Stimulated activated CD8-positive, alpha-beta memory T cell treated with anti-CD3 and anti-CD28 coated beads, Interleukin-2, amount 100 ng/mL, for 1 hour (primary cell): Measurements from ENCODE around the gene FKBP1B.
"Not testable (repeated sequence)": the region's sequence is repeated elsewhere in the genome, so short reads cannot be mapped to it uniquely, and the experiment has no call there.

Source experiments
- DNase-seq, 2 donors: peaks; one replicate each; pipeline ENCODE4 v3.0.0-alpha.2; 2020; ENCODE audit warnings: low read depth in 2 of 2

Gene FKBP1B

DNA sequence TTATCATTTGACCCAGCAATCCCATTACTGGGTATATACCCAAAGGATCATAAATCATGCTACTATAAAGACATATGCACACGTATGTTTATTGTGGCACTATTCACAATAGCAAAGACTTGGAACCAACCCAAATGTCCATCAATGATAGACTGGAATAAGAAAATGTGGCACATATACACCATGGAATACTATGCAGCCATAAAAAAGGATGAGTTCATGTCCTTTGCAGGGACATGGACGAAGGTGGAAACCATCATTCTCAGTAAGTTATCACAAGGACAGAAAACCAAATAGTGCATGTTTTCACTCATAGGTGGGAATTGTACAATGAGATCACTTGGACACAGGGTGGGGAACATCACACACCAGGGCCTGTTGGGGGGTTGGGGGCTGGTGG lies 51.2 kb downstream of the FKBP1B start:
- DNase-seq = not testable (repeated sequence)

DNA sequence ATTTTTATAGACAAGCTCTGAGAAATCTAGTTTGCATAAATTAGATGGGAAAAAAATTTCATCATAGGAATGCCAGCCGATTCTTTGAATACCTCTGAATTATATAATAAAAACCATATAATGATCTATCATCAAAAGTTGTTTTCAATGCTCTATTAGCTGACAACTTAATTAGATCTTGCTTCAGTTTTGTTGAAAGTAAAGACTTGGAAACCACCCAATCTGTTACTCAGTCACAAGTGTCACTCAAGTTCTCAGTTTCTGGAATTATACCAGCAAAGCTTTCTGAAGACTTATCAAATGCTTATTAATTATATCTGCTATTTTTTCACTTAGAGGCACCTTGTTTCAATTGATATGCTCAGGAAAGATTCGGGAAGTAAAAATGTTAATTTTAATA lies 52.5 kb downstream of the FKBP1B start:
- DNase-seq = no peak

DNA sequence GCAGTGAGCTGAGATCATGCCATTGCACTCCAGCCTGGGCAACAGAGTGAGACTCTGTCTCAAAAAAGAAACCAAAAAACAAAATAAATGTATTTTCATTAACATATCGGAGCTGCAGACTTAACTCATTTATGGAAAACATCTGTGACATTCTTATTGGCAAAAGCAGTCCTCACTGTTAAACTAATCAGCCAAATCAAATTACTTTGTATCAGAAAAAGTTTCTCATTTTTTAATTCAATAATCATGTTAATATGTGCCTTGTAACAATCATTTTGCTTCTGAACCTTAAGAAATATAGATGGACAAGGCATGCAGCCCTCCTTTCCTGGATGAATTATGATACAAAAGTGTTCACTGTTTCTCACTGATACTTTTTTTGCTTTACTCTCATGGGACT lies 53.1 kb downstream of the FKBP1B start:
- no peak for DNase-seq

DNA sequence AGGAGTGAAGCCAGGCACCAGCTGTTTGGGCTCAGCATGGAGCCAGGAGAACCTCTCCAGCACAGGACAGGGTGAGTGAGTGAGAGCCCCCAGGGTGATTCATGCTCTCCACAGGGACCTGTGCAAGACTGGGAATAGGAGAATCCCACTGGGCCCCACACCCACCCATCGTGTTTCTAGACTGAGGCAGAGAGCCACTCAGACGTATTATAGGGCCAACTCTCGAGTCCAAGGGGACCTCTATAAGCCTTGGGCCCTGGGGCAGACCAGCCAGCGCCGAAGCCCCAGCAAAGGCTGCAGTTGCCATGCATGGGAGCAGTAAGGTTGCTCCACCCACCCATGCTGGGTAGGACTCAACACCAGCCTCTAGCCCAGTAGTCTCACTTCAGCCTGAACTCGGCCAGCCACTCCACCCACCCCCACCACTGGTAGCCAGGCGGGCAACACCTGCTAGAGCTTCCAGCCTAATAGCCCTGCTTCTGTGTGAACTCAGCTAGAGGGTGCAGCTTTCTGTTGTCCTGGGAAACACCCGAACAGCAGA lies 54.6 kb downstream of the FKBP1B start:
- no peak for DNase-seq

DNA sequence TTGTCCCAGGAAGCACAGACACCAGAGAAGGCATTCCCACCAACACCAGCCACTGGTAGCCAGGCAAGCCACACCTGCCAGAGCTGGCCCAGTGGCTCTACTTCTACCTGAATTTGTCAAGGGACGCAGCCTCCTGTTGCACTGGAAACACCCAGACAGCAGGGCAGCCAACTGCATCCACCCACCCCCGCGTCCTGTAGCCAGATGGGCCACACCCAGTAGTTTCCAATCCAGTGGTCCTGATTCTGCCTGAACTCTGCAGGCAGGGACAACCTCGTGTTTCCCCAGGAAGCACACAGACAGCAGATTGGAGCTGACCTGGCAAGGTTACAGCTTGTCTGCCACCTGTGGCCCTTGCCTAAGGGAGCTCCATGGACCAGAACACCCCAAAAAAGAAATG lies 55.4 kb downstream of the FKBP1B start:
- no peak for DNase-seq

DNA sequence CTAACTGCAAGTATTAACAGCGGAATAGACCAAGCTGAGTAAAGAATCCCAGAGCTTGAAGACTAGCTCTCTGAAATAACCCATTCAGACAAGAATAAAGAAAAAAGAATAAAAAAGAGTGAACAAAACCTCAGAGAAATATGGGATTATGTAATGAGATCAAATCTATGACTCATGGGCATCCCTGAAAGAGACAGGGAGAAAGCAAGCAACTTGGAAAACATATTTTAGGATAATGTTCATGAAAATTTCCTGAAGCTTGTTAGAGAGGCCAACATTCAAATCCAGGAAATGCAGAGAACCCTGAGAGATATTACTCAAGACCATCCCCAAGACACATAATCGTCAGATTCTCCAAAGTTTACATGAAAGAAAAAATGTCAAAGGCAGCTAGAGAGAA lies 56.3 kb downstream of the FKBP1B start:
- no peak for DNase-seq

DNA sequence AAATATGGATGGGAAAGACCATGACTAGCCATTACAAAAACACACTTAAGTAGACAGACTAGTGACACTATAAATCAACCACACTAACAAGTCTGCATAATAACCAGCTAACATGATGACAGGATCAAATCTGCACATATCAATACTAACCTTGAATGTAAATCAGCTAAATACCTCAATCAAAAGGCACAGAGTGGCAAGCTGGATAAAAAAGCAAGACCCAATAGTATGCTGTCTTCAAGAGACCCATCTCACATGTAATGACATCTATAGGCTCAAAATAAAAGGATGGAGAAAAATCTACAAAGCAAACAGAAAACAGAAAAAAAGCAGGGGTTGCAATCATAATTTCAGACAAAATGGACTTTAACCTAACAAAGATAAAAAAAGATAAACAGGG lies 57.2 kb downstream of the FKBP1B start:
- no peak for DNase-seq

DNA sequence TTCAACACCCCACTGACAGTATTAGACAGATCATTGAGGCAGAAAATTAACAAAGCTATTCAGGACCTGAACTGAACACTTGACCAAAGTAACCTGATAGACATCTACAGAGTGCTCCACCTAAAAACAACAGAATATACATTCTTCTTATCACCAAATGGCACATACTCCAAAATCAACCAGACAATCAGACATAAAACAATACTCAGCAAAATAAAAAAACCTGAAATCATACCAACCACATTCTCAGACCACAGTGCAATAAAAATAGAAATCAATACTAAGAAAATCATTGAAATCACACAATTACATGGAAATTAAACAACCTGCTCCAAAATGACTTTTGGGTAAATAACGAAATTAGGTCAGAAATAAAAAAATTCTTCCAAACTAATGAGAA lies 57.8 kb downstream of the FKBP1B start:
- DNase-seq = no peak

DNA sequence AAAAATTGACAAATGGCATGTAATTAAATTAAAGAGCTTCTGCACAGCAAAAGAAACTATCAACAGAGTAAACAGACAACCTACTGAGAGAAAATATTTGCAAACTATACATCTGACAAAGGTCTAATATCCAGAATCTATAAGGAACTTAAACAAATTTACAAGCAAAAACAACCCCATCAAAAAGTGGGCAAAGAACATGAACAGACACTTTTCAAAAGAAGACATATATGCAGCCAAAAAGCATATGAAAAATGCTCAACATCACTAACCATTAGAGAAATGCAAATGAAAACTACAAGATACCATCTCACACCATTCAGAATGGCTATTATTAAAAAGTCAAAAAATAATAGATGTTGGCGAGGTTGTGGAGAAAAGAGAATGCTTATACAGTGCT lies 59.9 kb downstream of the FKBP1B start:
- DNase-seq = not testable (repeated sequence)

DNA sequence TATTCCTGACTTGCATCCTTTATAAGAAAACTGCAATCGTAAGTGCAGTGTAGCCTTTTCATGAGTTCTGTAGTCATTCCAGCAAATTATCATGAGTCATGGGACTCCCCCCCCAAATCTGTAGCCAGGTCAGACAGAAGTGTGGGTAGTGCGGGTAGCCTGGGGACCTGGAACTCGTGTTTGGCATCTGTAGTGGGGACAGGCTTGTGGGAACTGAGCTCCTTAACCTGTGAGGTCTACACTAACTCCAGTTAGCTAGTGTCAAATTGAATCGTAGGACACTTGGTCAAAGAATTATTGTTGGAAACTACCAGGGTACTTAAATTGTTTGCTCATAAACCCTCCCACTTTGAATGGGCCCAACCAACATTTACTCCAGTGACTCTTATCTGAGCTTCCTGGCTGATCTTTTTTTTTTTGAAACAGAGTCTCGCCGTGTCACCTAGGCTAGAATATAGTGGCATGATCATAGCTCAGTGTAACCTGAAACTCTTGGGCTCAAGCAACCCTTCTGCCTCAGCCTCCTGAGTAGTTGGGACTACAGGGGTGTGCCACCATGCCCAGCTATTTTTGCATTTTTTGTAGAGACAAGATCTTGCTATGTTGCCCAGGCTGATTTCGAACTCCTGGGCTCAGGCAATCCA lies 61.2 kb downstream of the FKBP1B start:
- DNase-seq = no peak

DNA sequence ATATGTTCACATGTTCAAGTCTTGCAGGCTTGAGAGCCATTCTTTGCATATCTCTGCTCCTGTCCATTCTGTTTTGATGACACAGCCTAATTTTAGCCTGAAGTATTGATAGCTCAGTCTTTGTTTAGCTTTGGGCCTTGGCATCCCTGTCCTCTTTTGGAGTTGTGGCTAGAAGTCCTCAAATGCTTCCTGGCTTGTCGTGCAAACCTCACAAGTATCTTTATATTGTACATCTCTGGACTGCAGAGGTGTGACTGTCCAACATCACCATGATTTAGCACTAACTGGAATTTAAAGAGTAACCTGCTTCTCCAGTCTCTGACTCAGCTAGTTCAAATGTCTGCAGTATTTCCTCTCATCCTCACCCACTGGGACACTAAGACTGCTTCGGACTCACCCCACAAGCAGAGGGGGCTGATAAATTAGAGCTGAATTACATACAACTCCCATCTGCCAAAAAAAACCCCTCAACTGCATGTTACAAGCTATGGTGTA lies 61.9 kb downstream of the FKBP1B start:
- no peak for DNase-seq
